ENCODE results near the gene NECTIN1. TPM values are rescaled to one million over a fixed set of nuclear protein-coding genes. Genes with fewer than 3 reads are reported as not detected.

The NECTIN1 gene
- total RNA-seq, 1 donor from 2014 or later = 3.4 TPM

DNA sequence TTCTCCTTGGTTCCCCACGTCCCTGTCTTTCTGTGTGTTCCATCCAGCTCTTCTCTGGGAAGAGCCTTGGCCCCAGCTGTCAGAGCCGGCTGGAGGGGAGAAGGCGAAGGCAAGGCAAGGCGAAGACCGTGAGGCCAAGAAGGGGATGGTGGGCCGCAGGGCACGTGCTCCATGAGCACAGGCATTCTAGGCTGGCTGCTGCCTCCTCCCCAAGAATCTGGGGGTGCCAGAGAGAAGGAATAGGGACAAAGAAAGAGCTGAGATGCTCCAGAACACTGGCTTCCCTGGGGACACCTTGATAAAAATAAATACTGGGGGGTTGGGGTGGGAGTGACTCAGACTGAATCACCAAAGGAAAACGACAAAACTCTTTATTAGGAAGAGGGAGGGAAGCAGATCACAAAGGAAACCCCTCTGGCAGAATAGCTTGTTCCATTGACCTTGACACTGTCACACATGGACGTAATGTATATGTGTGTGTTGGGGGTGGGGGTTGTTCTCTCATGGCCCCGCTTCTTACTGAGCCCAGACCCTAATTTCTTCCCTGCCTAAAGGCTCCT, 52.5 kb downstream of the NECTIN1 start:
- no peak for DNase-seq (ENCODE audit: low read depth)

DNA sequence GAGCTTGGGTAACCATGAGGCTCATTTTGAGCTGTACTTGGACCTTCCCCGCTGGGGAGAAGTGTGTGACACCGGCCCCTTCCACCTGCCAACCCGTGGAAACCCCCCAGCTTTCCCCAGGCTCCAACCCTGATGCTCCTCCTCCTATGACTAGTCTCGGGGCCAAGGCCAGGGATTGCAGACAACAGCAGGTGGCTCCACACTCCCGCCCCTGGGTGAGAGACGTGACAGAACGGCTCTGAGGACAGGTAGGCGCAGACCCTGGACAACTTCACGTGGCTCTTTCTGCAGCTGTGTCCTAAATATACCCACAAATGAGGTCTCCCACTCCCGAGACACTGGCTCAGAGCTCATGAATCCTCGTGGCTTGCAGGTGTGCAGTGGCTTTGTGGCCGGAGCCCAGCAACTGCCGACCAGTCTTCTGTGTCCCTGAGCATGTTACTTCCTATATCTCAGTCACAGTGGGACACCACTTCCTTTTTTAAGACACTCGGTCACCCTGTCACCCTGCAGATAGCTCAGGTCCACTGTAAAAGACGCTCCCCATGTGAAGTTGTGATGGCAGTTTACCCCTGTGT, 55.2 kb downstream of the NECTIN1 start:
- peak; percentile 35 for DNase-seq (ENCODE audit: low read depth)

DNA sequence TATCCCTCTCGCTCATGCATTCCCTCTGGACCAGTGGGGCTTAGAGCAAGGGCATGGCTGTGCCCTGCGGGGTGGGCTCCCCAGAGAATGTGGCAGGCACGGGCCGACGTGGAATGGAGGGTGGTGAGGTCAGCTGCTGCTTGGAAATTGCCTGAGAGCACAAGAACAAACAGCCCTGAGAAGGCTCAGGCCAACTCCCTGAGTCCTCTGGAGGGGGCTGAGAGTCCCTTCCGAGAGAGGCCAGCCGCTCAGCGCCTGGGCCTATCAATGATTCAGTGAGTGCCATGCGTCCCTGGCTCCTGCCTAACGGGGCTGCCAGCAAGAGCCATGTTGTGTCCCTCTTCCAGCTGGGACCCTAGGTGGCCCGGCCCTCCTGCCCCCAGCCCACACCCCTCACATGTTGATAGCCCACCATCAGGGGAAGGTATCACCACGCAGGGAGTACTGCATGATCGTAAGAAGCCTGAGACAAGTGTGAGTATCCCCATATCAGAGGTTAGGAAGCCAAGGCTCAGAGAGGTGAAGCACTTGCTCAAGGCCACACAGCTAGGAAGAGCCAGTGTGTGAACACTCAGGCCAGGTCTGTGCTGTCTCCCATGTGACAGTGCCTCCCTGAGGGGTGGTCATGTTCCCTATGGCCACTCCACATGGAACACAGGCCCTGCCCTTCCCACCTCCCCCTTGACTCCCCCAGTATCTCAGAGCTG, 55.8 kb downstream of the NECTIN1 start:
- no peak for DNase-seq (ENCODE audit: low read depth)

DNA sequence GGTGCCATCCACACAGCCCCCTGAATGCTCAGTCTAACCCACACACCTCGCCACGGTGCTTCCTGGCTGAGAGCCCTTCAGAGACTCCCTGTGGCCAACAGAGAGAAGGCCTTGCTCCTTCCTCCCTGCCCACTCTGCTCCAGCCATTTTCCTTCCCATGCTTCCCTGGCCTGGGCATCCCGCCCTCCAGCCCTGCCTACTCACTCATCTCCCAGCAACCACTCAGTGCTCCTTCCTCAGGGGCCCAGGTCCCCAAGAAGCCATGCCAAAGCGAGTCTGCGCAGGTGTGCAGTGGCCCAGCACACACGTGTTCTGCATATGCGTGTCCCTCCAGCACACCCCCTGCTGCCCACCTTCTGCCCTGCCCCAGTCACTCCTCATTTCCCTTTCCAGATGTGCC, 56.4 kb downstream of the NECTIN1 start:
- no peak for DNase-seq (ENCODE audit: low read depth)

DNA sequence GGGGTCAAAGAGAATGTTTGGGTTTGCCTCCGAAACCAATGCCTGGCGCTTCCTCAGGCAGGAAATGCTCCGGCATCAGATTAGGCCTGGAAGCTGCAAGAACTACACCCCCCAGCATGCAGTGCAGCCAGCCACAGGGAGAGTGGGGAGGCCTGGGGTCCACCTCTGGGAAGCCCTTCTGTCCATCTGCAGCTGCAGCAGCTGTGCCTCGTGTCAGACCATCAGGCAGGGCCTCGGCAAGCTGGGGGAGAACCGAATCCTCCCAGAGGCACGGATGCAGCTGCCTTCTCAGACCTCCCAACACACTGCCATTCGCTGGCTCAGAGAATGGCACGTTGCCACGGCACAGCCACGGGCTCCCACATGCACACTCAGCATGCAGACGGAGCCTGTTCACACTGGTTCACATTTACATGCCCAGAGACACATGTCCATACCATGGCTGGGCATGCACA, 57.4 kb downstream of the NECTIN1 start:
- DNase-seq (ENCODE audit: low read depth) = peak; percentile 85

DNA sequence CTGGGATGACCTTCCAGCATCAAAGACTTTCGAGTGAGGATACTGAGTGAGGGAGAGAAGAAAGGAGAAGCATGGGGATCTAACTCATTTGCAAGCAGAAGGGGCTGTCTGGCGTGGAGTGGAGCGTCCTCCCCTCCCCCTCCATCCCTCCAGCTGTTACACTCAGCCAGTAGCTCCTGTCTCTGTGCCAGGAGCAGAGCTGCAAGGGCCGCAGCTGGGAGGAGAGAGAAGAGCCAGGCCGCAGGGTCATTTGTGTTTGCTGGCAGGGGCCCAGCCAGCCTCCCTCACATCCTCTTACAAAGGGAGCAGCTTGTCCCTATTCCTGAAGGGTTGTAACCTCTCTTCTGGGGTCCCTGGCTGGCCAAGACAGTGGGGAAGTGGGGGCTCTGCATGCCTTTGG, 57.9 kb downstream of the NECTIN1 start:
- peak; percentile 94 for DNase-seq (ENCODE audit: low read depth)

DNA sequence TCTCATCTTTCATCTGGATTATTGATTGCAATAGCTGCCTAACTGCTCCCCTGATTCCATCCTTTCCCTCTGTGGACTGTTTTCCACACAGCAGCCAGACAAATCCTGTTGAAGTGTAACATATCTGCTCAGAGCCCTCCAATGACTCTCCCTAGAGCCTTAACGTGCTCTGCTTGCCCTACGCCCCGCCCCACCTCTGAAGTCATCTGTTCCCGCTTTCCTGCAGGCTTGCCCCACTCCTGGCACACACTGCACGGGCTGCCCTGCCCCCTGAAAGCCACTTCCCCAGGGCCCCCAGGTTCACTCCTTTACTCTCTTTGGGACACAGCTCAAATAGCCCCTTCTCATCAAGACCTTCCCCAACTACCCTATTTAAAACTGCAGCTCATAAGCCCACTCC, 59.5 kb downstream of the NECTIN1 start:
- DNase-seq (ENCODE audit: low read depth) = no peak

DNA sequence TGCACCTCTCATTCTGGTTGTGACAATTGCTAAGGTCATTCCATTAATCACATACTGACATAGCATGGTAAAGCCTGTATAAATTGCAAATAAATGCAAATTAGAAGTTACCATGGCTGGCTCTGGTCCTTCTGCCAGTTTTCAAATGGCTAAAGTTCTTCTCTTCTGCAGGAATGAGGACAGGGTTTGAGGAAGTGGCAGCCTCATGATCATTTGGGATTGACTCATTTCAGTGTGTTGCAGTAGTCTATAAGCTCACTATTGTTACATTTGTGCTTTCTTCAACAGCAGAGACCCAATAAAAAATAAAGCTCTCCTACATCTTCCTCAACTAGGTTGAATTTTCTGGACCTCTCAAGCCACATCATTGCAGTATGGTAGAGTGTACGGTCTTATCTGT, 60.3 kb downstream of the NECTIN1 start:
- no peak for DNase-seq (ENCODE audit: low read depth)

DNA sequence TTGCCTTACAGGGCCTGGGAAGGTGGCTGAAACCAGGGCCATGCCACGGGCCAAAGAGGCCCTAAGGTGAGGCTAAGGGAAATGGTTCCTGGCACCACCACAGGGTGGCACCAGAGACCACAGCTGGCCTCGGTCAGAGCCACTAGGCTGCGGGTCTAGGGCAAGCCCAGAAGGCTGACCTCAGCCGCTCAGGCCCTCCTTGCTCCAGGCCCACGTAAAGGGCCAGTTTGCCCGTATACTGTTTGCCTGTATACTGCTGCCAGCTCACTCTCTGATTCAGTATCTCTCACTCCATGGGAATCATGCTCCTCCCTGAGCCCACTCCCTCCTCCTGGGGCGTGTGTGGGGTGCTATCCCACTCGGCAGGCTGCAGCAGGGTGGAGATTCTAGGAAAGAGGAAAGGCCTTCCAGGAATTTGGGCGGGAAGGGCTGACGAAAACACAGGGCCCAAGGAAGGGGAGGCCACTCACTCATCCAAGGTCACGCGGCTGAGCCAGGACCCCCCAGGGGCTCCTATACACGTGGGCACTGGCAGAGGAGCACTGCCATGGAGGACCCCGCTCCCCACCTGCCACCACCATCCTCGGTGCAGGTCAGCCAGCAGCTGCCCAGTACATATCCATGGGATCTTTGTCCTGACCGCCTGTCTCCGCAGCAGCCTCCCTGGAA, 62.4 kb downstream of the NECTIN1 start:
- DNase-seq (ENCODE audit: low read depth) = peak; percentile 81

DNA sequence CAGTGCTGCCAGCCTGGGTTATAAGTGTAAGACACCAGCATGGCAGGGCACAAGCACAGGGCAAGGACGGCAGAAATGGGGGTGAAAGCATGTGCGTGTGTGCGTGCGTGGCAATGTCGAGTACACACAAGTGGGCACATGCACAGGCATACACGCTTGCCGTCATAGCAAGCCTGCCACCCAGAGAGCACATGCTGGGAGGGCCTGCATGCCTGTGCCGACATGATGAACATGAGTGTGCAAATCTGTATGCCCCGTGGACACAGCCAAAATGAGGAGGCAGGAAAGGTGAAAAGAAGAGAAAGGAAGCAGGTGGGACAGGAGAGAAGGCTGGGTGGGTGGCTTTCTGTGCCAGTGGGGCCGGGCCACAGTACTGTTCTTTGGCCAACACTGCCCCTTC, 62.9 kb downstream of the NECTIN1 start:
- DNase-seq (ENCODE audit: low read depth) = no peak

DNA sequence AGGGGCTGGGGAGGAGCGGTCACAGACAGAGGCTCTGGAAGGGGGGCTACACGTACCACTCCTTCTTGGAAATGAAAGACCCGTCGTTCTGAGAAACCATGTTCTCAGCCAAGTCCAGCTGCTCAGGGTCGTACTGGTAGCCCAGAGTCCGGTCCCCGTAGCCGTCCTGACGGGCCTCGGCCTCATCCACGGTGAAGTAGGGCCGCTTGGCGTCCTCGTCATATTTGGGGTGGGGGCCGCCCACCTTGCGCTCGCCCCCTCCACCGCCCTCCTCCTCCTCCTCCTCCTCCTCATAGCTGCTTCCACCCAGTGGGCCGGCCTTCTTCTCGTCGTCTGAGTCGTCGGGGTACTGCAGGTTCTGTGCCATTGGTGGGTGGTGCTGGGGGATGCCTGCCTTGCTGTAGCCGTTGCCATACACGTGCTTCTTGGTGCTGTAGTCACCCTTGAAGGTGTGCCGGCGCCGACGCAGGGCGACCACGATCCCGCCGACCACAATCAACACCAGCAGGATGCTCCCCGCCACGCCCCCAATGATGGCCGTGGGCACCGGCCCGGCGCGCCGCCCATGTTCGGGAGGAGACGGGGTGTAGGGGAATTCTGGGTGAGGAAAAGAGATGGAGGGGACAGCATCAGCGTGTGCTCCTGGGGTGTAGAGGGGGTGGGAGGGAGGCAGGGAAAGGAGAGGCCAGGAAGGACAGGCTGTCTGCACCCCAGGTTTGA, 64.1 kb downstream of the NECTIN1 start:
- no peak for DNase-seq (ENCODE audit: low read depth)

DNA sequence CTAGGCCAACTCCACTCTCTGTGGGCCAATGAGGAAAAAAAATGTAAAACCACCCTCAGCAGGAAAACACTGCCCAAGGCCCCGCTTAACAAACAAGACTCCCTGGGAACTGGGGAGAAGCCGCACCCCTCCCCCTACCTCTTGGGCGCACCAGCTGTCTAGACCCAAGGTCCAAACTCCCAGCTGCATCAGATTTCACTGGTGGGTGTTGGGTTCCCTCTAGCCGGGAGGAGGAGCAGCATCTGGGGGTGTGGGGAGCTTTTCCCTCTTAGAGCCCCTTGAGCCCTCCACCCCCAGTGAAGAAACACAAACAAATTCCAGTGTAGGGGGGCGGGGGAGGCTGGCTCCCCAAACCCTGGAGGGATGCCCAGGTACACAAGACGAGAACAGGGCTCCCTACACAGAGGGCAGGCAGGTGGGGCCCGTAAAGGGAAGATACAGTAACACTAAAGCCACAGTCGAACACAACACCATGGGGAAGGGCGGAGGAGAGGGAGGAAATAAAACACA, 64.9 kb downstream of the NECTIN1 start:
- peak; percentile 81 for DNase-seq (ENCODE audit: low read depth)

DNA sequence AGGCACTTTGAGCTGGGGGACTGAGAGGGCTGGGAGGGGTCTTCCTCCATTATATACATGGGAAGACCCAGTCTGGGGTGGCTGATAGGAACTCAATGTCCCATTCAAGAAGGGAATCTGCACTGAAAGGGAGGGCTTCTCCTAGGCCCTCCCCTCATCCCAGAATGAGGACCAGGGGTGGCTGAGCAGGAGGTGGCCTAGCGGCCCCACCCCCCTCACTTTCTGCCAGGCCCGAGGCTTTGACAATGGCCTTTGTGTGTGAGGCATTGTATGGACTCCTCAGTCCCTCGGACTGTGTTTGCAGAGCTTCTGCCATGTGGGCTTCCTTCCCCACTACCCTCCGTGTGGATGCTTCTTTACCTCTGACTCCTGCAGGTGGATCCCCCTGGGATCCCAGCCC, 65.7 kb downstream of the NECTIN1 start:
- no peak for DNase-seq (ENCODE audit: low read depth)

DNA sequence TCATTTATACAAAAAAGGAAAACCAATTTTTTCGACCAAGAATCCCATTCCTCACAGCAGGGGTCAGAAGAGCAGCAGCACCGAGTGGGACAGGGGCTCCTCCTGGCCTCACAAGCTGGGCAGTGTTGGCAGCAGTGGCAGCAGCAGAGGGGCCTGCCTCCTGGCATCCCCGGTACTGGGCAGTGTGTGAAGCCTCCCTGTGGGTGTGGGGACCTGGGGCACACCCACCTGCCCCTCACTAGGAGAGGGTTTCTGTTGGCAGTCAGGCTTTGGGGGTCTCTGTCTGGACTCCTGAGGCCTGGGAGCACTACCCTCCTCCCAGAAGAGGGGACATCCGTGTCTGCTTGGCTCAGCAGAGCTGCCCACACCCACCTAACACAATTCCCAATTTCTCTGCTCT, 67.8 kb downstream of the NECTIN1 start:
- no peak for DNase-seq (ENCODE audit: low read depth)

DNA sequence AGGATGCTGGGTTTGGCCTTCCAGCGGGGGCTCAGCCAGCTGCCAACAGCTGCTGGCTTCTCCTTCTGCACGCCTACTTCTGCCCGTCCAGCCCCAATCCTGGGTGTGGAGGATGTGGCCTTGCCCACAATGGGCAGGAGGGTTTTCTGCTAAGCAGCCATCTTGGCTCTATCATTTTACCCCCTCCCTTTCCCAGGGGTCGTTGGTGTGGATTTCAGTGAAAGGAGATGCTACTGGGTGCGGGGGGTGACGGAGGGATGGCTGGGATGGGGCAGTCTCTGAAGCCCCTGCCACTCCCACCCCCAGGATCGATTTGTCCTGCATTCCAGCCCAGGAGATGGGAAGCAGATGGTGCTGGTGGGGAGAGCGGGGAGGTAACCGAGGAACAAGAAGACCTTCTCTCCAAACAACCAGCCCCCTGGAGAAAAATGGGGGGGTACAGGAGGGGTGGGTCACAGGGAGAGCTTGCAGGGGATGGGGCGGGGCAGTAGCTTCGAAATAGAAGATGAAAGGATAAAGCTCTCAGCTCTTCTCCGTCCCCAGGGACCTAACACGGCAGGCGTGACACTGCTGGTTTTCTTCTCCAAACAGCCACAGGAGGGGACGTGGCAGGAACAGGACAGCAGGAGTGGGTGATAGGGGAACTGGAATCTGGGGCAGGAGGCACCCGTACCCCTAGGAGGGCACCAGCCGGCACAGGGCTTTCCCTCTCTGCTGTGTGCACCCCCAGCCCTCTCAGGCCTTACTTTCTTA, 68.9 kb downstream of the NECTIN1 start:
- no peak for DNase-seq (ENCODE audit: low read depth)

DNA sequence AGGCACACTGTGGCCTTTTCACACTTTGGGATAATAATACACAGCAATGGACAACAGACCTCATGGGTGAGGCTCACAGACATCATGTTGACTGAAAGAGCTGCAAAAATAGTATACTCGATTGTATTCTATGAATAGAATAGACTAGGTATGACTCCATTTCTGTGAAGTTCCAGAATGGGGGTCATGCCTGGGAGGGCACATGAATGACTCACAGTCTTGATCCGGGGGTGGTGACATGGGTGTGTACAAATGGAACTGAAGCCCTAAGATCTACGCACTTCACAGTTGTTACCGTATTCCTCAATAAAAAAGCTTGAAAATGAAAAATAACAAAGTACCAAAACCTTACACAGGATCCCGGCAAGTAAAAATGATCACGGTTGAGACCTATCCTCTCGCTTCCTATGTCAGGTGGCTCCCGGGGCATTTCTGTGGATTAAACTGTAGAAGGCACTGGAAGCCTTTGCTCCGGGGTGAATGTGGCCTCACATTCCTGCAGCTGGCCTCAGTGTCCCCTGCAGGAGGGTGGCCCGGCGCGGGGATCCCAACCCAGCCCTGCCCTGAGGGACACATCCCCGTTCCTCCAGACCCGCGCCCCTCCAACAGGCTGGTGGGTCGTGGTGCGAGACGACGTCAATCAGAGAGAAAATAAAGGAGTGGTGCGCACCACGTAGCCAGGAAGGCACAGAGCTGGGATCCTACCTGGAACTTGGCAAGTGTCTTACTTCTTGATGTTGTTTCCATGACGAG, 75.9 kb downstream of the NECTIN1 start:
- no peak for DNase-seq (ENCODE audit: low read depth)

DNA sequence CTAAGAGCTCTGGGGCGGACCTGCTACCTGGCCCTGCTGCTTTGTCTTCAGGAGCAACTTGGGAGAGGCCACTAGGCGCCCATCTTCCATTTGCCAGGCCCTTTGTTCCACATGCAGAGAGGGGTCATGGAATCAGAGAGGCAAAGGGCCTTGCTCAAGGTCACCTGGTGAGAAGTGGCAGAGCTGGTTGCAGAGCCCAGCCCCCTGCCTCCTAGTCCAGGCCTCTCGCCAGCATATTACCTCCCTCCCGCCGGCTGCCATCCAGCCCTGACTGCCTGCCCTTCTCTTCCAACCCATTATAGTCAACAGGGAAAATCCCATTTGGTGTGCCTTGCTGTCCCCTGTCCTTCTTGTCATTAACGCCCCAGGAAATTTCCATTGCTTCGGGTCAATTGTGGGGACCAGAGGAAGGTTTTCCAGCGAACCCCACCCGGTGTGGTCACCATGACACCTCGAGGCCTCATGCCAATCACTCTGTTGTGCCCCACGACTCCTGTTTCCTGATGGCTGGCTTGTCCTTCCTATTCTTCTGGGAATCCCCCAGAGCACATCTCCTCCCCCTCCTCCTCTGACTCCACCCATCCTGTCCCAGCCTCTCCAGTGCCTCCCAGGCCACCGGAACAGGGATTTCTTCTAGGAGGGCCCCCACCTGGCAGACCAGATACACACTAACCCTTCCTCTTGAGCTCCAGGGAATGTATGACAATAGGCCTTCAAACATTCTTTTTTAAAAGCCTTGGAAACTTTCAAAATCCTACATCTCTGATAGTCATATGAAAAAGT, 77.0 kb downstream of the NECTIN1 start:
- no peak for DNase-seq (ENCODE audit: low read depth)

DNA sequence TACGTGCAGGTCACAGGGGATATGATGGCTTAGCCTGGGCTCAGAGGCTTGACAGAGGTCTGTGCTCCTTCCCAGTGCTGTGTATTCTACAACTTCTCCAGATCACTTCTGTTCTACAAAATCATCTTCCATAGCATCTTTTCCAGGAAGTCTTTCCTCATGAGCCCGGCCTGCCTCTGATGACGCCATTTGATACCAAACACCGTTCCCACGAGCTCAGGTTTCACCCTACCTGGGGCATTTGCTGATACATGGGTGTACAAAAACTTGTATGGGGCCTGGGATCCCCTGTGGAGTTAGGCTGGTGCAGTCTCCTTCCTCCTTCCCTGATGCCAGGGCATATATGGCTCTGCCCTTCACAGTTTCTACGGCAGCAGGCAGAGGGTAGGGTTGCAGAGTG, 78.7 kb downstream of the NECTIN1 start:
- no peak for DNase-seq (ENCODE audit: low read depth)

DNA sequence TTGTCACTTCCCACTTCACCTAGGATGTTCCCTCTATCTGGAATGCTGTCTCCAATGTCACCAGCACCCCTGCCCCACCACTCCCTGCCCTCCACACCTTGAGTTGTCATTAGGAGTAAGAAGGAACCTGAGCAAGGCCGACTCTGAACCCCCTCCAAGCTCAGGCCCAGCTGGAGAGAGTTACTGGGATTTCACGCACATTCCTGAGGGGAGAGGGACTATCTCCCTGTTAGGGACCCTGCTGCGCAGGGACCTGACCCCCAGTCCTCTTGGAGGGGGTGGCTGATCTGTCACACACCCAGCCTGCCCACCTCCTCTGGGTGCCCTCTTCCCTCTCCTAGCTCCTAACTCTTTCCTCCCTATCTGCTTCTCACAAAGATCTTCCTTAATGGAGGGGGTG, 81.7 kb downstream of the NECTIN1 start:
- DNase-seq (ENCODE audit: low read depth) = no peak

All from myocyte (in vitro differentiated cells).